Upper lobe of left lung (tissue), 6 donors: ENCODE data around the gene COA6. TPM values are rescaled to one million over a fixed set of nuclear protein-coding genes. Genes with fewer than 3 reads are reported as not detected.

ENCODE experiments used
- ATAC-seq, 2 donors: fragments of 200-7000 bp; cut with Tn5 transposase; one replicate each; pipeline ENCODE4 v1.9.1; 2022; ENCODE audit warnings: mild to moderate bottlenecking in 2 of 2, moderate library complexity in 2 of 2; ENCODE audit not compliant: low FRiP score in 2 of 2
- DNase-seq, 2 donors: peaks; one replicate each; pipeline ENCODE4 v3.0.0-alpha.2; 2019 to 2020
- H3K27ac ChIP-seq, 4 donors: fragments of 200-600 bp; sonication (generic); one replicate each; pipeline ENCODE4 v1.5.1; 2016 to 2019
- H3K27me3 ChIP-seq, 4 donors: fragments of 200-600 bp; sonication (generic); one replicate each; pipeline ENCODE4 v1.5.1; 2017 to 2019
- H3K36me3 ChIP-seq, 4 donors: fragments of 200-600 bp; sonication (generic); one replicate each; pipeline ENCODE4 v1.5.1; 2016 to 2019
- H3K4me1 ChIP-seq, 4 donors: fragments of 200-600 bp; sonication (generic); one replicate each; pipeline ENCODE4 v1.5.1; 2018 to 2019
- H3K4me3 ChIP-seq, 4 donors: fragments of 200-600 bp; sonication (generic); one replicate each; pipeline ENCODE4 v1.5.1; 2017 to 2019; ENCODE audit warnings: mild to moderate bottlenecking in 2 of 4, moderate library complexity in 1 of 4
- H3K9me3 ChIP-seq, 4 donors: fragments of 200-600 bp; sonication (generic); one replicate each; pipeline ENCODE4 v1.5.1; 2018 to 2019
- EP300 ChIP-seq, 4 donors: sonication (generic); formaldehyde crosslinking; IDR thresholded peaks; one replicate each; pipeline ENCODE4 v1.5.1; 2017; ENCODE audit warnings: antibody characterized with exemption in 4 of 4, control low read depth in 2 of 4
- POLR2A ChIP-seq, 4 donors: fragments of 450-650 bp; IDR thresholded peaks; one replicate each; pipeline ENCODE4 v1.5.1; 2016 to 2017; ENCODE audit warnings: antibody characterized with exemption in 4 of 4, mild to moderate bottlenecking in 2 of 4
- POLR2AphosphoS5 ChIP-seq, 2 donors: sonication (generic); formaldehyde crosslinking; IDR thresholded peaks; one replicate each; pipeline ENCODE4 v1.5.1; 2017; ENCODE audit warnings: antibody characterized with exemption in 2 of 2
- WGBS, 2 donors: methylation state at CpG; one replicate each; pipeline ENCODE4 v1.1.5; 2017 to 2018; 5-methylcytosine and 5-hydroxymethylcytosine counted together
- total RNA-seq, 6 donors: library from RNA; depleted of rRNA in 4 of 6; stranded (reverse); fragments of >200 nt in 4 of 6; gene quantifications; one replicate each; pipeline versions ENCODE4 v1.1.0 to v1.2.1, GENCODE V29; 2016 to 2021
- TF ChIP-seq, protein P1 (sequence below), 6 experiments: fragments of 450-650 bp in 4 of 6; fragments of 200-600 bp in 2 of 6; sonication (generic) in 2 of 6; IDR thresholded peaks; one replicate each; pipeline ENCODE4 v1.5.1; 2016 to 2019; ENCODE audit warnings: antibody characterized with exemption in 6 of 6
- donor health status: DM: no; HTN: no; CAD: no; lungs with moderate emphysema.
- donor health status: DM: no; HTN: yes; CAD: no; lungs with severe emphysema.

Gene COA6
- total RNA-seq, 6 donors from 2014 or later, result 1.2 to 26.4 (median 15.3) TPM

DNA sequence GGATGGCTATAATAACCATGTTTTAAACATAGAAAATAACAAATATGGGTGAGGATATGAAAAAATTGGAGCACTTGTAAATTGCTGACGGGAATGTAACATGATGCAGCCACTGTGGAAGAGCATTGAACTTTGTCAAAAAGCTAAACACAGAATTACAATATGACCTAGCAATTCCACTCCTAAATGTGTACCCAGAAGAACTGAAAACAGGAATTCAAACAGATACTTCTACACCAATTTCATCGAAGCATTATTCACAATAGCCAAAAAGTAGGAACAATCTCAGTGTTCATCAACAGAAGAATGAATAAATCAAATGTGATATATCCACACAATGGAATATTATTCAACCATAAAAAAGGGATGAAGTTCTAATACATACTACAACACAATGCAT, 32.7 kb upstream of the COA6 start:
- no peak overlapping the region for H3K27ac ChIP-seq
- TF ChIP-seq POLR2AphosphoS5 (IDR thresholded peaks at IDR 0.05), result no peak
- no peak for TF ChIP-seq EP300 (IDR thresholded peaks at IDR 0.05)
- TF ChIP-seq POLR2A (IDR thresholded peaks at IDR 0.05), result no peak
- DNase-seq, result no peak
- no peaks in the 10 kb centered on the region for H3K36me3 ChIP-seq
- H3K4me1 ChIP-seq, result no peaks in the 10 kb centered on the region
- peaks cover 0 to 16% (median 11%) of the 10 kb centered on the region in 4 donors for H3K9me3 ChIP-seq
- no peaks in the 10 kb centered on the region for H3K27me3 ChIP-seq
- no peak for ATAC-seq
- no peak overlapping the region for H3K4me3 ChIP-seq
- WGBS, 2 donors, result 92 to 93% methylated on average over 2 of the region's 2 CpGs

DNA sequence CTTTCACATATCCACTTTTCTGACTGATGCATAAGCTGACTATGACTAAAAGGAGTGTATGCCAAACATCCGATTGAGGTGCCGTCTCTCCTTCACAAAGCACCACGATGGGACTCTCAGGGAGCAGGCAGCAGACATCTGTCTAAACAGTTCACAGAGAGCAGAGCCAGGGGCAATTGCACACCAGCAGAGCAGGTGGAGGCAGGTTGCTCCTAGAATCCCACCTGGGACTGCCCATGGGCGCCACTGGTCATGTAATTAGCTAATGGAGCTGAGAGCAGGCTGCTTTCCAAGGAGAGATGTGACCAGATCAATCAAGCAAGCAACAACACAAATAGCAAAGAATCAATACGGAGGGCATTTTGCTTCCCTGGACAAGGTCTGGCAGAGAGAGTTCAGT, 30.5 kb upstream of the COA6 start:
- TF ChIP-seq POLR2AphosphoS5 (IDR thresholded peaks at IDR 0.05) (no peak), POLR2A (IDR thresholded peaks at IDR 0.05) (no peak), EP300 (IDR thresholded peaks at IDR 0.05) (no peak)
- TF ChIP-seq, protein P1, sequence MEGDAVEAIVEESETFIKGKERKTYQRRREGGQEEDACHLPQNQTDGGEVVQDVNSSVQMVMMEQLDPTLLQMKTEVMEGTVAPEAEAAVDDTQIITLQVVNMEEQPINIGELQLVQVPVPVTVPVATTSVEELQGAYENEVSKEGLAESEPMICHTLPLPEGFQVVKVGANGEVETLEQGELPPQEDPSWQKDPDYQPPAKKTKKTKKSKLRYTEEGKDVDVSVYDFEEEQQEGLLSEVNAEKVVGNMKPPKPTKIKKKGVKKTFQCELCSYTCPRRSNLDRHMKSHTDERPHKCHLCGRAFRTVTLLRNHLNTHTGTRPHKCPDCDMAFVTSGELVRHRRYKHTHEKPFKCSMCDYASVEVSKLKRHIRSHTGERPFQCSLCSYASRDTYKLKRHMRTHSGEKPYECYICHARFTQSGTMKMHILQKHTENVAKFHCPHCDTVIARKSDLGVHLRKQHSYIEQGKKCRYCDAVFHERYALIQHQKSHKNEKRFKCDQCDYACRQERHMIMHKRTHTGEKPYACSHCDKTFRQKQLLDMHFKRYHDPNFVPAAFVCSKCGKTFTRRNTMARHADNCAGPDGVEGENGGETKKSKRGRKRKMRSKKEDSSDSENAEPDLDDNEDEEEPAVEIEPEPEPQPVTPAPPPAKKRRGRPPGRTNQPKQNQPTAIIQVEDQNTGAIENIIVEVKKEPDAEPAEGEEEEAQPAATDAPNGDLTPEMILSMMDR (IDR thresholded peaks at IDR 0.05), result no peak
- H3K27ac ChIP-seq, result no peak overlapping the region
- peaks cover 0 to 12% (median 5%) of the 10 kb centered on the region in 4 donors for H3K9me3 ChIP-seq
- WGBS, 2 donors, result 70 to 82% methylated on average over 5 of the region's 5 CpGs
- DNase-seq (no peak), ATAC-seq (no peak)
- no peaks in the 10 kb centered on the region for H3K36me3 ChIP-seq
- H3K4me3 ChIP-seq, result no peak overlapping the region
- no peaks in the 10 kb centered on the region for H3K27me3 ChIP-seq
- H3K4me1 ChIP-seq, result no peaks in the 10 kb centered on the region

DNA sequence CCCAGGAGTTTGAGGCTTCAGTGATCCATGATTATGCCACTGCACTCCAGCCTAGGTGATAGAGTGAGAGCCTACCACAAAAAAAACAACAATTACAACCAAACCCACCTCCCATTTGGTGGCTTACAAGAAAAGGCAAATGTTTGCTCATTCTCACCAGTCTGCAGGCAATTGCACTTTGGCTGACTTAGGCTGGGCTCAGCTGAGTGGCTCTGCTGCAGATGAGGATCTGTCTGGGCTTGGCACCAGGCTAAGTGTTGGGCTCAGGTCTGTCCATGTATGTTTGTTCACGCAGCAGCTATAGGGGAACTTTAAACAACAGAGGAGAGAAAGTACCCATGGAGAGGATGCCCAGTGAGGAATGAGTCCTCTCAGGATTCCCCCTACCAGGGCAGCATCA, 28.0 kb upstream of the COA6 start:
- Histone ChIP-seq H3K4me1 (no peaks in the 10 kb centered on the region), H3K9me3 (peaks cover 0 to 4% (median 0%) of the 10 kb centered on the region in 4 donors), H3K27me3 (no peaks in the 10 kb centered on the region), H3K36me3 (no peaks in the 10 kb centered on the region), H3K4me3 (no peak overlapping the region), H3K27ac (no peak overlapping the region)
- TF ChIP-seq, protein P1 (IDR thresholded peaks at IDR 0.05), result no peak
- no peak for TF ChIP-seq POLR2A (IDR thresholded peaks at IDR 0.05)
- TF ChIP-seq POLR2AphosphoS5 (IDR thresholded peaks at IDR 0.05), result no peak
- TF ChIP-seq EP300 (IDR thresholded peaks at IDR 0.05), result no peak
- no peak for DNase-seq
- ATAC-seq, result no peak
- WGBS, 2 donors, result 82 to 100% methylated on average over 1 of the region's 1 CpG

DNA sequence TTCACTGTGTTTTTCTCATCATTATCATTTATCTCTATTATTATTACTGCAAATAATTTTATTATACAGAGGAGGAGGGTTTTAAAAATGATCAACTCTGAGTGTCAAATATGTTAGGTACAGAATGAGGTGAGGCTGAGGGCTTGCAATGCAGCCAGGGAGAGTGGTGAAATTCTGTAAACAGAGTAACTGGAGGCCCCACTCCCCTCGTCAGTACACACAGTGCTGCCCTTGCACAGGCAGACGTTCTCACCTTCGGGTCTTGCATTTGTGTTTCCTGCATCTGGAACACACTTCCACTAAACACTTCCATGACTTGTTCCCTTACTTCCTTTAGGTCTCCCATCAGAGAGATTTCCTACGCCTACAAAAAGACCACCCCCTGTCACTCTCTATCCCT, 24.3 kb upstream of the COA6 start:
- no peak for ATAC-seq

DNA sequence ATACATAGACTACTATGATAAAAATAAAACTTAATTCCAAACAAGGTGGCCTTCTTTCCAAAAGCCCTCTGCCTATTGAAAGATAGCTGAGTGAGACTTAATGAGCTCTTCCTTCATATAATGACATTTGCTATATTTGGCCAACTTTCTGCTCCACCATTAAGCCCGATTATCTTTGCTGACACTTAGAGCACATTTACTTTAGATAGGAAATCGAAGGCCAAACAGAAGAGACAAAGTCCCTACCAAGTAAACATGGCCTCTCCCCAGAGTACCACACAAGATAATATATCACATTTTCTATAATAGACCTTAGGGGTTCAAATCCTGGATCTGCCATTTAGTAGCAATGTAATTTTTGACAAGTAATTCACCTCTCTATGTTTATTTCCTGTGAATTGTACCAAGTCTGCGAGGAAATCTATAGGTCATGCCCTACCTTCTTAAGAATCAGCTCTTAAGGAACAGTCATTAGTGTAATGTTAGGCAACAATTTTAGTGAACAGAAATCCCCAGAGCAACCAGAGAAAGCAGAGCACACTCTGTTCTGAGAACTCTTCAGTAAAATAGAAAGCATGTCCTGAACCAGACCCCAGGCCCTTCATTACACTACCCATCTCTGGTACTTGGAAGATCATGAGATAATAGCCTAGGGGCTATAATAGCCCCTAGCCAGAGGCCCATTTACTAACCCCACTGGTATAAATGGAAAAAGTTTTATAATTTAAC, 17.3 kb upstream of the COA6 start:
- 61 to 71% methylated on average over 3 of the region's 3 CpGs for WGBS, 2 donors
- ATAC-seq (no peak), DNase-seq (no peak)
- H3K27ac ChIP-seq, result no peak overlapping the region
- H3K27me3 ChIP-seq, result no peaks in the 10 kb centered on the region
- no peaks in the 10 kb centered on the region for H3K4me1 ChIP-seq
- no peaks in the 10 kb centered on the region for H3K9me3 ChIP-seq
- no peaks in the 10 kb centered on the region for H3K36me3 ChIP-seq
- no peak overlapping the region for H3K4me3 ChIP-seq
- no peak for TF ChIP-seq EP300 (IDR thresholded peaks at IDR 0.05)
- no peak for TF ChIP-seq POLR2A (IDR thresholded peaks at IDR 0.05)
- TF ChIP-seq, protein P1 (IDR thresholded peaks at IDR 0.05), result no peak
- no peak for TF ChIP-seq POLR2AphosphoS5 (IDR thresholded peaks at IDR 0.05)

More for the DNA sequence above, 24.3 kb upstream of the COA6 start:
- Histone ChIP-seq H3K36me3 (no peaks in the 10 kb centered on the region), H3K9me3 (peaks cover 0 to 4% (median 0%) of the 10 kb centered on the region in 4 donors), H3K4me3 (no peak overlapping the region), H3K4me1 (no peaks in the 10 kb centered on the region), H3K27ac (no peak overlapping the region), H3K27me3 (no peaks in the 10 kb centered on the region)
- TF ChIP-seq EP300 (IDR thresholded peaks at IDR 0.05), result no peak
- TF ChIP-seq, protein P1 (IDR thresholded peaks at IDR 0.05), result no peak
- no peak for TF ChIP-seq POLR2A (IDR thresholded peaks at IDR 0.05)
- no peak for TF ChIP-seq POLR2AphosphoS5 (IDR thresholded peaks at IDR 0.05)
- 48 to 67% methylated on average over 4 of the region's 4 CpGs for WGBS, 2 donors
- DNase-seq, result no peak
